HG02973 (cell line): ENCODE data around the gene ZNF75A.
"Not testable (repeated sequence)": the region's sequence is repeated elsewhere in the genome, so short reads cannot be mapped to it uniquely, and the experiment has no call there.

ENCODE experiments used
- ATAC-seq: cut with Tn5 transposase; IDR thresholded peaks from one replicate; pipeline ENCODE4 v1.9.1; 2021; ENCODE audit warnings: moderate library complexity; ENCODE audit not compliant: unreplicated experiment

ZNF75A gene

GRCh38 chr16:3305109-3306068 lies at the start of gene ZNF75A, which contains the start of gene TIGD7:
Gene ZNF75A, plus strand, starts transcription at chr16:3305497. Its CDS starts 2,932 bp downstream, at chr16:3308429.
Gene TIGD7, minus strand, starts transcription at chr16:3305430. Its CDS starts 4,816 bp downstream, at chr16:3300614.
- ATAC-seq: peak; percentile 88

- no peak for ATAC-seq
These were observed 49.0 kb upstream of the ZNF75A start, which contains the start of gene MEFV for GRCh38 chr16:3256146-3256865. Gene MEFV, minus strand, starts transcription at chr16:3256633. Its CDS starts 46 bp downstream, at chr16:3256587.

DNA sequence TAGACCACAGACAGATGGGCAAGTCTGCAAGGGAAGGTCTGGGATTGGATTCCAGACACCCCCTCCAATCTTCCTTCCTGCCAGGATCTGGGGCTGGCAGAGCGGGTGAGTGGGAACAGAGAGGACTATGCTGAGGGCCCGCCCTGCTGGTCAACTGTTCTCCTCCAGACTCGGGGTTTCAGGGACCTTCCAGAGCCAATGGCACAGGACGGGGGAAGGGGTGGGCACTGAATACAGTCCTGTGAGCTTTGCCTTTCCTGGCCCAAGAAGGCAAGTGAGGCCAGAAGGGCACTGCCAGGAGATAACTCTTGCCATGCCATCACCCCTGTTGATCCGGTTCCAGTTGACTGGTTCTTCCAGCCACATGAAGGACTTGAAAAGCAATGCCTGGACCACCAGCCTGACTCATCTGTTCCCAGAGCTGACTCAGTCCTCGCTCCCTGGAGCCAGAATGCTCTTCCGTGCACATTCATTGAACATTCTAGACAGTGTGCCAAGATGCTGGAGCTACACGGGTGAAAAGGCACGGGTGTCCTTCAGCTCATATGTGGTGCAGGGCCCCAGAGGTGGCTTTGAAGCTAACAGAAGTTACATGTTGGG lies 48.3 kb upstream of the ZNF75A start:
- no peak for ATAC-seq

DNA sequence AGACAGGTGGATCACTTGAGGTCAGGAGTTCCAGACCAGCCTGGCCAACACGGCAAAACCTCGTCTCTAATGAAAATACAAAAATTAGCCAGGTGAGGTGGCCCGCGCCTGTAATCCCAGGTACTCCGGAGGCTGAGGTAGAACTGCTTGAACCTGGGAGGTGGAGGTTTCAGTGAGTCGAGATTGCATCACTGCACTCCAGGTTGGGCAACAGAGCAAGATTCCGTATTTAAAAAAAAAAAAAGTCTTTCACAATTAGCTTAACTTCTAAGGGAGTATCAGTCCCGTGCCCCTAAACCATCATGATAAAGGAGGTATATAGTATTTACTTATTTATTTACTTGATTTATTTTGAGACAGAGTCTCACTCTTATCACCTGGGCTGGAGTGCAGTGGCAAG lies 45.5 kb upstream of the ZNF75A start:
- no peak for ATAC-seq

GRCh38 chr16:3262517-3262916 lies 42.8 kb upstream of the ZNF75A start:
- no peak for ATAC-seq

DNA sequence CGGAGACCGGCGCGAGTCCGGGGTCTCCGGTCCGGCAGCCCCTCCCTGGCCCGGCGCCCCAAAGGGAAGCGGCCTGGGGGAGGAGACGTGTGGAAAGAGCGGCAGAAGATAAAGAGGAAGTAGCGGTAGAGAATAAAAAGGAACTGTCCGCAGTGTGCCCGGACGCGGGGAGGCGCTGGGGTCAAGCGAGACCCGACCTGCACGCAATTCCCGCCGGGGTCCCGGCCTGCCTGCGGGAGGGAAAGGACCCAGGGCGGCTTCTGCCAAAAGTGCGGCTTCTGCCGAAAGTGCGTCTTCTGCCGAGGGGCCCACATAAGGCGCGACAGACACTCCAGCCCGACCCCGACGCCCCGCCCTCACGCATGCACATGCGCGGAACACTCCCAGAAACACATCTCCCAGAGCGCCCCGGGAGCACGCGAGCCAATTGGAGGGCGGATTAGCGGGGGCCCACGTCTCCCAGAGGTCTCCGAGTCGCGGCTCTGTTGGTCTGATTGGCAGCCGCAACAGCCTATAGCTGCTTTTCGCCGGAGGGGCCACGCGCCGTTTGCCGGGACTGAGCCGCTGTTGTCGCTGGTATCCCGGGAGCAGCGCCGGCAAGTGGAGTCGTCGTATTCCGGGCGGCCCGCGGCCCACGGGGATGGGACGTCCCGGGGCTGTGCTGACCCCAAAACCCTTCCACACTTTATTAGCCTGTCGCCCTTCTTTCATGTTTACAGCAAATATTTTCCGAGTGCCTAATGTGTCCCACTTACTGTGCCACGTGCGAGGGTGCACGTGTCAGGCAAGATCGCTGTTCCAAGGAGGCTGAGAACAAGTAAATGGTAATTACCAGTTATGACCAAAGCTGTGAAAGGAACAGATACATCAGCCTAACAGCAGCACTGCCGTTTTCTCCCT lies 40.9 kb upstream of the ZNF75A start:
- peak; percentile 78 for ATAC-seq

GRCh38 chr16:3266873-3267537 lies 38.3 kb upstream of the ZNF75A start:
- no peak for ATAC-seq

DNA sequence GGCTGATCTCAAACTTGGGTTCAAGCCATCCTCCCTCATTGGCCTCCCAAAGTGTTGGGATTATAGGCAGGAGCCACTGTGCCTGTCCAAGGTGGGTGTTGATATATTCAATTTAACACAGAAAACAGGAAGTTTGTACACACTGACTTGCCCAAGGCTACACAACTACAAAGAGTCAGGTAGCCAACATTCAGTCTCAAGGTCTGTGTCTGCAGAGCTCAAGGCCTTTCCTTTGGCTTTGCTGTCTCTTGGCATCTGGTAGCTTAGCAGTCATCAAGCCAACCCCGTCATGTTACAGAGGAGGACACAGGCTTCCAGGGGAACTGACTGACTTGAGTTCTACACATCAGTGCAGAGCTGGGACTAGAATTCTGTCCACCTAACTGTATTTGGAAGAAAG lies 37.0 kb upstream of the ZNF75A start:
- no peak for ATAC-seq

DNA sequence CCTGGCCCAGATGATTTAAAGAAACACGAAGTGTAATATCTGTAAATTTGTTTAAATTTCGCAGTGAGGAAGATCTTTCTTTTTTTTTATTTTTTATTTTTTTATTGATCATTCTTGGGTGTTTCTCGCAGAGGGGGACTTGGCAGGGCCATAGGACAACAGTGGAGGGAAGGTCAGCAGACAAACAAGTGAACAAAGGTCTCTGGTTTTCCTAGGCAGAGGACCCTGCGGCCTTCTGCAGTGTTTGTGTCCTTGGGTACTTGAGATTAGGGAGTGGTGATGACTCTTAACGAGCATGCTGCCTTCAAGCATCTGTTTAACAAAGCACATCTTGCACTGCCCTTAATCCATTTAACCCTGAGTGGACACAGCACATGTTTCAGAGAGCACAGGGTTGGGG lies 34.6 kb upstream of the ZNF75A start:
- ATAC-seq: not testable (repeated sequence)

DNA sequence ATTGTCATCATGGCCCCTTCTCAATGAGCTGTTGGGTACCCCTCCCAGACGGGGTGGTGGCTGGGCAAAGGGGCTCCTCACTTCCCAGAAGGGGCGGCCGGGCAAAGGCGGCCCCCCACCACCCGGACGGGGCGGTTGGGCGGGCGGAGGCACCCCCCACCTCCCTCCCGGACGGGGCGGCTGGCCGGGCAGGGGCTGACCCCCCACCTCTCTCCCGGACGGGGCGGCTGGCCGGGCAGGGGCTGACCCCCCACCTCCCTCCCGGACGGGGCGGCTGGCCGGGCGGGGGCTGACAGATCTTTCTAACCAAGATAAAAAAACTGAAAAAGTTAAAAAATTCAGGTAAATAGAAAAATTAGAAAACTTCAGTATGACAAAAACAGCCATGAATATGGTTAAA lies 34.0 kb upstream of the ZNF75A start:
- not testable (repeated sequence) for ATAC-seq

GRCh38 chr16:3274490-3274889 lies 30.8 kb upstream of the ZNF75A start:
- no peak for ATAC-seq

DNA sequence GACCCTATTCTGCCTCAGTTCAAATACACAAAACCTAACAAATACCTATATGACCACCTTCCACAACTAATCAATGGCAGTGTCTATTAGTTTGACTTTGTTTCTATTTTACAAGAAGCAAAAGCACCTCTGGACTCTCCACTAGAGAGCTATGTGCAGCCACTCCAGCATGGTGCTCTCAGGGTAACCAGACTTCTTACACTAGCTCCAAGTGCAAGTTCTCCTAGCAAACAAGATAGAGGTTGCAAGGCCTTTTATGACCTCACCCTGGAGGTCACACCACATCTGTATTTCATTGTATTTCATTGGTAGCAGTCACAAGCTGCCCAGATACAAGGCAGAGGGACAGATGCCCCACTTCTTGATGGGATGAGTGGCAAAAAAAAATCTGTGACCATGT lies 30.4 kb upstream of the ZNF75A start:
- ATAC-seq: no peak

GRCh38 chr16:3276679-3277078 lies 28.6 kb upstream of the ZNF75A start:
- no peak for ATAC-seq

DNA sequence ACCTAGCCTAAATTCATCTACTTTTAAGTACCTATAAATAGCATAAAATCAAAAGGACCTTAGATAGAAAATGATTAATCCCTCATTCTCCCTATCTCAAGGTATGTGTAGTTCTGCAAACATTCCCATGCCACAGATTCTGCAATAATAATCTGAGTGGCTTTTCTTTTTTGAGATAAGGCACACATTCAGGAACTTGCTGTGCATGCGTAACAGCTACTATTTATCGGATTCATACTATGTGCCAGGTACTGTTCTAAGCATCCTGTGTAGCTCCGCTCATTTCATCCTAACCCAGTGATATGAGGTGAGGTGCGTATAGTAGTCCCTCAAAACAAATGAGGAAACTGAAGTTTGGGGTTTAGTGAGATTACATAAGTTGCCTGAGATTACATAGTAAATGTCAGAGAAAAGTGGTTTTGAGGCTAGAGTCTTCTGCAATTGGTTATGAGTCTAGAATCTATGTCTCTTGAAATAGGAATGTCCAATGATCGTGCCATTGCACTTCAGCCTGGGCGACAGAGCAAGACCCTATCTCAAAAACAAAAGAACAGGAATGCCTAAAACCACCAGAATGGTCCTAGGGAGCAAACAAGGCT lies 24.0 kb upstream of the ZNF75A start:
- ATAC-seq: no peak

GRCh38 chr16:3282103-3282729 lies 23.1 kb upstream of the ZNF75A start:
- ATAC-seq: peak; percentile 13

GRCh38 chr16:3282730-3283542 lies 22.4 kb upstream of the ZNF75A start, which contains the start of gene ZNF263:
Gene ZNF263, plus strand, starts transcription at chr16:3283491. Its CDS starts 328 bp downstream, at chr16:3283819.
- peak; percentile 69 for ATAC-seq

DNA sequence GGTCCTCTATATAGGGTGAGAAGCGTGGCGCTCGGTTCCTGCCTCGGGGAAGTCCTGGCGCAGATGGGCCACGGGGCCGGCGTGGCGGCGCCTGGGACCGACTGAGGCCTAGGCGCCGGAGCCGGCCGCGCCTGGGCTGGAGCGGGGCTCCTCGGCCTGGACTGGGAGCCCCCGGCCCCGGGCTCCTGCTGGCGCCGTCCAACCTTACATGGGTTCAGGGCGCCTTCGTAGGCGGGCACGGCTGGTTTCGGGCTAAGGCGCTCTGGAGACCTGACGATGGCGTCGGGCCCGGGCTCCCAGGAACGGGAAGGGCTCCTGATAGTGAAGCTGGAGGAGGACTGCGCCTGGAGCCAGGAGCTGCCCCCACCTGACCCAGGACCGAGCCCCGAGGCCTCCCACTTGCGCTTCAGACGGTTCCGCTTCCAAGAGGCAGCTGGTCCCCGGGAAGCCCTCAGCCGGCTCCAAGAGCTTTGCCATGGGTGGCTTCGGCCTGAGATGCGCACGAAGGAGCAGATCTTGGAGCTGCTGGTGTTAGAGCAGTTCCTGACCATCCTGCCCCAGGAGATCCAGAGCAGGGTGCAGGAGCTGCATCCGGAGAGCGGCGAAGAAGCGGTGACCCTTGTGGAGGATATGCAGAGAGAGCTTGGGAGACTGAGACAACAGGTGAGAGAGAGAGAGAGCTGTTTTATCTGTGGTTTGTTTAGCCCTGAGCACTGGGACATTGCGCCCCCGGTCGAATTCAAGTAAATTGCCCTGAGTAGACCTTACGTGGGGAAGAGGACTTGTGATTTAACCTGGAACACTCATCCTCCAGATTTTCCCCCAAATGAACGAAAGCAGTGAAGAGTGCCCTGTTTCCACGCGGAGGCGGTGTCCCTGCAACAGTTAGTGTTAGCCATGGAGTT lies 21.5 kb upstream of the ZNF75A start:
- peak; percentile 4 for ATAC-seq
